ENCODE measurements around the gene SPRED3.

DNA sequence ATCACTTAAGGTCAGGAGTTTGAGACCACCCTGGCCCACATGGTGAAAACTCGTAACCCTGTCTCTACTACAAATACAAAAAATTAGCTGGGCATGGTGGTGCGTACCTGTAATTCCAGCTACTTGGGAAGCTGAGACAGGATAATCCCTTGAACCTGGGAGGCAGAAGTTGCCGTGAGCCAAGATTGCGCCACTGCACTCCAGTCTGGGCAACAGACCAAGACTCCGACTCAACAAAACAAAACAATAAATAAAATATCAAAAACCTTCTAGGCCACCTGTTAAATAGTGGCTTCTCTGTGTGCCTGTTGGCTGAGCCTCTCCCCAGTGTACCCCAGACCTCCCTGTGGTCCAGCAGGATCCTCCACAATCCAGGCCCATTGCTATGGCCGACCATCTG is 17.4 kb upstream of the SPRED3 start:
- TF ChIP-seq, protein P1, sequence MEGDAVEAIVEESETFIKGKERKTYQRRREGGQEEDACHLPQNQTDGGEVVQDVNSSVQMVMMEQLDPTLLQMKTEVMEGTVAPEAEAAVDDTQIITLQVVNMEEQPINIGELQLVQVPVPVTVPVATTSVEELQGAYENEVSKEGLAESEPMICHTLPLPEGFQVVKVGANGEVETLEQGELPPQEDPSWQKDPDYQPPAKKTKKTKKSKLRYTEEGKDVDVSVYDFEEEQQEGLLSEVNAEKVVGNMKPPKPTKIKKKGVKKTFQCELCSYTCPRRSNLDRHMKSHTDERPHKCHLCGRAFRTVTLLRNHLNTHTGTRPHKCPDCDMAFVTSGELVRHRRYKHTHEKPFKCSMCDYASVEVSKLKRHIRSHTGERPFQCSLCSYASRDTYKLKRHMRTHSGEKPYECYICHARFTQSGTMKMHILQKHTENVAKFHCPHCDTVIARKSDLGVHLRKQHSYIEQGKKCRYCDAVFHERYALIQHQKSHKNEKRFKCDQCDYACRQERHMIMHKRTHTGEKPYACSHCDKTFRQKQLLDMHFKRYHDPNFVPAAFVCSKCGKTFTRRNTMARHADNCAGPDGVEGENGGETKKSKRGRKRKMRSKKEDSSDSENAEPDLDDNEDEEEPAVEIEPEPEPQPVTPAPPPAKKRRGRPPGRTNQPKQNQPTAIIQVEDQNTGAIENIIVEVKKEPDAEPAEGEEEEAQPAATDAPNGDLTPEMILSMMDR (IDR thresholded peaks at IDR 0.05) = no peak
- TF ChIP-seq, protein P2, sequence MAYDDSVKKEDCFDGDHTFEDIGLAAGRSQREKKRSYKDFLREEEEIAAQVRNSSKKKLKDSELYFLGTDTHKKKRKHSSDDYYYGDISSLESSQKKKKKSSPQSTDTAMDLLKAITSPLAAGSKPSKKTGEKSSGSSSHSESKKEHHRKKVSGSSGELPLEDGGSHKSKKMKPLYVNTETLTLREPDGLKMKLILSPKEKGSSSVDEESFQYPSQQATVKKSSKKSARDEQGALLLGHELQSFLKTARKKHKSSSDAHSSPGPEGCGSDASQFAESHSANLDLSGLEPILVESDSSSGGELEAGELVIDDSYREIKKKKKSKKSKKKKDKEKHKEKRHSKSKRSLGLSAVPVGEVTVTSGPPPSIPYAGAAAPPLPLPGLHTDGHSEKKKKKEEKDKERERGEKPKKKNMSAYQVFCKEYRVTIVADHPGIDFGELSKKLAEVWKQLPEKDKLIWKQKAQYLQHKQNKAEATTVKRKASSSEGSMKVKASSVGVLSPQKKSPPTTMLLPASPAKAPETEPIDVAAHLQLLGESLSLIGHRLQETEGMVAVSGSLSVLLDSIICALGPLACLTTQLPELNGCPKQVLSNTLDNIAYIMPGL (CRISPR knock-in tag; IDR thresholded peaks at IDR 0.05) = no peak

All from WTC11 (cell line).